HEK293T (cell line): Measurements from ENCODE around the gene NARS2.

Experiments used
- ARNT ChIP-seq: fragments of 450-650 bp; IDR thresholded peaks from 2 replicates; pipeline ENCODE4 v1.6.1; 2017; ENCODE audit warnings: mild to moderate bottlenecking
- BHLHE40 ChIP-seq: fragments of 450-650 bp; IDR thresholded peaks from 2 replicates; pipeline ENCODE4 v1.6.1; 2016; ENCODE audit warnings: mild to moderate bottlenecking, moderate library complexity, borderline replicate concordance
- CTBP1 ChIP-seq: fragments of 450-650 bp; IDR thresholded peaks from 2 replicates; pipeline ENCODE4 v1.6.1; 2016; ENCODE audit warnings: borderline replicate concordance
- FOXA1 ChIP-seq: fragments of 450-650 bp; IDR thresholded peaks from 2 replicates; pipeline ENCODE4 v1.6.1; 2016; ENCODE audit warnings: mild to moderate bottlenecking
- FOXK2 ChIP-seq: fragments of 450-650 bp; IDR thresholded peaks from 2 replicates; pipeline ENCODE4 v1.6.1; 2016; ENCODE audit warnings: mild to moderate bottlenecking
- FOXM1 ChIP-seq: fragments of 450-650 bp; IDR thresholded peaks from 2 replicates; pipeline ENCODE4 v1.6.1; 2017; ENCODE audit warnings: mild to moderate bottlenecking, borderline replicate concordance
- HDGF ChIP-seq: fragments of 450-650 bp; IDR thresholded peaks from 2 replicates; pipeline ENCODE4 v1.6.1; 2017; ENCODE audit warnings: antibody characterized with exemption, borderline replicate concordance
- L3MBTL2 ChIP-seq: fragments of 450-650 bp; conservative IDR thresholded peaks from 2 replicates; pipeline ENCODE4 v1.6.1; 2016; ENCODE audit warnings: mild to moderate bottlenecking
- LEF1 ChIP-seq: fragments of 450-650 bp; IDR thresholded peaks from 2 replicates; pipeline ENCODE4 v1.6.1; 2017; ENCODE audit warnings: mild to moderate bottlenecking, borderline replicate concordance
- NFRKB ChIP-seq: fragments of 450-650 bp; IDR thresholded peaks from 2 replicates; pipeline ENCODE4 v1.6.1; 2016; ENCODE audit warnings: mild to moderate bottlenecking, moderate library complexity
- SP1 ChIP-seq: fragments of 450-650 bp; IDR thresholded peaks from 2 replicates; pipeline ENCODE4 v1.6.1; 2017
- SUZ12 ChIP-seq: fragments of 450-650 bp; IDR thresholded peaks from 2 replicates; pipeline ENCODE4 v1.6.1; 2016; ENCODE audit warnings: mild to moderate bottlenecking
- TARDBP ChIP-seq: fragments of 450-650 bp; IDR thresholded peaks from 2 replicates; pipeline ENCODE4 v1.6.1; 2016
- TF ChIP-seq, protein P1 (sequence below): fragments of 450-650 bp; IDR thresholded peaks from 2 replicates; pipeline ENCODE4 v1.6.1; 2016

DNA sequence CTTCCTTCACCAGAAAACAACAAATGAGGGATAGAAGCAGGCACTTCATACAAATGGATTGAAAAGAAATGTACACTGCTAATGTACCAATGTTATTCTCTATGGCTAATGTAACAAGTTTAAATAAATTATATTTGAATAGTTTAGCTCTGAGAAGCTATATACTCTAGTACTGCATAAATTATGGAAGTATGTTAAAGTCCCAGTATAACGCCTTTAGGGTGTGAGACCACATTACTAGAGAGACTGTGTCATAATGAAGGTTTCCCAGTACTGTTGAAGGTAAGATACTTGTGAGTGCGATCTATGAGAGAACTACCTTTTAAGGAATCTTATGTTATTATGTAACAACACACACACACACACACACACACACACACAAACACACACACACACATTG, 117.2 kb downstream of the NARS2 start:
- no peak for TF ChIP-seq FOXA1
- TF ChIP-seq FOXK2 = no peak
- TF ChIP-seq LEF1 = no peak
- no peak for TF ChIP-seq SUZ12
- TF ChIP-seq SP1 = no peak
- TF ChIP-seq FOXM1 = no peak
- TF ChIP-seq HDGF = no peak
- TF ChIP-seq CTBP1 = no peak
- no peak for TF ChIP-seq BHLHE40
- TF ChIP-seq, protein P1, sequence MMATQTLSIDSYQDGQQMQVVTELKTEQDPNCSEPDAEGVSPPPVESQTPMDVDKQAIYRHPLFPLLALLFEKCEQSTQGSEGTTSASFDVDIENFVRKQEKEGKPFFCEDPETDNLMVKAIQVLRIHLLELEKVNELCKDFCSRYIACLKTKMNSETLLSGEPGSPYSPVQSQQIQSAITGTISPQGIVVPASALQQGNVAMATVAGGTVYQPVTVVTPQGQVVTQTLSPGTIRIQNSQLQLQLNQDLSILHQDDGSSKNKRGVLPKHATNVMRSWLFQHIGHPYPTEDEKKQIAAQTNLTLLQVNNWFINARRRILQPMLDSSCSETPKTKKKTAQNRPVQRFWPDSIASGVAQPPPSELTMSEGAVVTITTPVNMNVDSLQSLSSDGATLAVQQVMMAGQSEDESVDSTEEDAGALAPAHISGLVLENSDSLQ = no peak
- TF ChIP-seq TARDBP = no peak
- TF ChIP-seq L3MBTL2 = no peak
- TF ChIP-seq ARNT = no peak
- TF ChIP-seq NFRKB = no peak
